Loucy (cell line): ENCODE results near the gene GDPD3.

Source experiments
- H2AFZ ChIP-seq: fragments of 200-600 bp; sonication (generic); 2 replicates; pipeline ENCODE4 v1.6.0; 2016; ENCODE audit warnings: antibody characterized with exemption, mild to moderate bottlenecking, low read length, moderate library complexity
- H3F3A ChIP-seq: fragments of 200-600 bp; 2 replicates; pipeline ENCODE4 v1.6.0; 2016; ENCODE audit warnings: antibody characterized with exemption, low read depth, mild to moderate bottlenecking
- H3K27me3 ChIP-seq: fragments of 200-600 bp; sonication (generic); 2 replicates; pipeline ENCODE4 v1.6.1; 2014; ENCODE audit warnings: low read length, mild to moderate bottlenecking; ENCODE audit not compliant: insufficient read depth, poor library complexity, severe bottlenecking
- H3K36me3 ChIP-seq: fragments of 200-600 bp; sonication (generic); 2 replicates; pipeline ENCODE4 v1.6.1; 2016; ENCODE audit warnings: low read length; ENCODE audit not compliant: insufficient read depth
- H3K4me1 ChIP-seq: fragments of 200-600 bp; sonication (generic); 2 replicates; pipeline ENCODE4 v1.5.1; 2014; ENCODE audit warnings: low read length, mild to moderate bottlenecking; ENCODE audit not compliant: insufficient read depth, poor library complexity, severe bottlenecking
- H3K4me2 ChIP-seq: fragments of 200-600 bp; sonication (generic); 2 replicates; pipeline ENCODE4 v1.6.0; 2014; ENCODE audit warnings: antibody characterized with exemption, low read length, low read depth, mild to moderate bottlenecking; ENCODE audit not compliant: poor library complexity, severe bottlenecking
- H3K4me3 ChIP-seq: fragments of 200-600 bp; sonication (generic); 2 replicates; pipeline ENCODE4 v1.5.1; 2014; ENCODE audit warnings: low read length, mild to moderate bottlenecking, mixed read lengths; ENCODE audit not compliant: poor library complexity, severe bottlenecking
- H3K79me2 ChIP-seq: fragments of 200-600 bp; sonication (generic); 2 replicates; pipeline ENCODE4 v1.6.1; 2014; ENCODE audit warnings: low read length; ENCODE audit not compliant: insufficient read depth
- H3K9ac ChIP-seq: fragments of 200-600 bp; sonication (generic); 2 replicates; pipeline ENCODE4 v1.6.0; 2014; ENCODE audit warnings: mild to moderate bottlenecking, low read depth, low read length, moderate library complexity; ENCODE audit not compliant: poor library complexity, severe bottlenecking
- H3K9me2 ChIP-seq: fragments of 200-600 bp; sonication (generic); replicated peaks from 2 replicates; pipeline ENCODE4 v1.6.1; 2016; ENCODE audit warnings: low read depth, low read length, mixed read lengths
- H3K9me3 ChIP-seq: fragments of 200-600 bp; sonication (generic); 2 replicates; pipeline ENCODE4 v1.6.1; 2014; ENCODE audit warnings: mild to moderate bottlenecking, antibody characterized with exemption, low read length, low read depth; ENCODE audit not compliant: insufficient read depth
- H4K20me1 ChIP-seq: fragments of 200-600 bp; sonication (generic); 2 replicates; pipeline ENCODE4 v1.6.0; 2014; ENCODE audit warnings: antibody characterized with exemption, low read length, mild to moderate bottlenecking; ENCODE audit not compliant: insufficient read depth, poor library complexity, severe bottlenecking
- EZH2phosphoT487 ChIP-seq: fragments of 200-600 bp; IDR thresholded peaks from 2 replicates; pipeline ENCODE4 v1.6.1; 2018; ENCODE audit warnings: antibody characterized with exemption, mild to moderate bottlenecking, moderate library complexity, borderline replicate concordance
- TF ChIP-seq, protein P1 (sequence below): fragments of 200-600 bp; sonication (generic); conservative IDR thresholded peaks from 2 replicates; pipeline ENCODE4 v1.5.1; 2014; ENCODE audit warnings: mild to moderate bottlenecking, antibody characterized with exemption, low read length

GDPD3 gene

DNA sequence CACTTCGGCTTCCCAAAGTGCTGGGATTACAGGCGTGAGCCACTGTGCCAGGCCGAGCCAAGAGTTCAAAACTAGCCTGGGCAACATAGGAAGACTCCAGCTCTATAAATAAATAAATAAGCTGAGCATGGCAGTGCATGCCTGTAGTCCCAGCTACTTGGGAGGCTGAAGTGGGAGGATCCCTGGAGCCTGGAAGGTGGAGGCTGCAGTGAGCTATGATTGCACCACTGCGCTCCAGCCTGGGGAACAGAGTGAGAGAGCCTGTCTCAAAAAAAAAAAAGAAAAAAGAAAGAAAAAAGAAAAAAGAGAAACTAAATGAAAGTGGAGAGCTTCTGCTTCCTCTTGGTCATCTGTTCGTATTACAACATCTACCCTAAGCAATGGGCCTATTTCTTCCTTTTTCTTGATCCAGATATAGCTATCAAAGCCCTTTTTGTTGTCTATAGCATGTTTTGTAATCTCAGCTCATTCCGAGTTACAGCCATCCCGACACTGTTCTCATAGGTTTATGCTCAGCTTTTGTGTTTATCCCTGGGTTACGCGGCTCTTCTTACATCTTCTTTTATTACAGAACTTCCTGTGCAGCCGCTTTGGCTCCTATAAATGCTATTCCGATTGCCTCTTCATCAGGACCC, 23.8 kb upstream of the GDPD3 start:
- no peaks in the 10 kb centered on the region for H4K20me1 ChIP-seq

DNA sequence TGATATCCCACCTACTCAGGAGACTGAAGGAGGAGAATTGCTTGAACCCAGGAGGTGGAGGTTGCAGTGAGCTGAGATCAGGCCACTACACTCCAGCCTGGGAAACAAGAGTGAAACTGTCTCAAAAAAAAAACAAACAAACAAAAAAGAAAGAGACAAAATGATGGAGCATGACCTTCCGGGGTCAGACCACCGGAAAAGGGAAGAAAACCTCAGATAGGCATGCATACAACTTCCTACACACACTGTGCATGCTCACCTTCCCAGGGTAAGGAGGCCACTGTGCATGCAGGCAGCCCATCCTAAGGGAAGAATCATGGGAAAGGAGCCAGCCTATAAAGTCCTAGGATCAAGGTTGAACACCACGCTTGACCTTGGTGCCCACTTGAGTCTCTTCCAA, 19.3 kb upstream of the GDPD3 start:
- Histone ChIP-seq H3K9ac (no peak overlapping the region), H3K79me2 (no peaks in the 10 kb centered on the region), H4K20me1 (no peaks in the 10 kb centered on the region), H3K9me2 (no peaks in the 10 kb centered on the region), H3K9me3 (no peaks in the 10 kb centered on the region), H3K4me1 (peaks cover 8% of the 10 kb centered on the region), H3K36me3 (no peaks in the 10 kb centered on the region), H2AFZ (no peak overlapping the region), H3K4me2 (no peak overlapping the region), H3F3A (no peaks in the 10 kb centered on the region), H3K27me3 (no peaks in the 10 kb centered on the region), H3K4me3 (no peak overlapping the region)
- no peak for TF ChIP-seq EZH2phosphoT487
- TF ChIP-seq, protein P1, sequence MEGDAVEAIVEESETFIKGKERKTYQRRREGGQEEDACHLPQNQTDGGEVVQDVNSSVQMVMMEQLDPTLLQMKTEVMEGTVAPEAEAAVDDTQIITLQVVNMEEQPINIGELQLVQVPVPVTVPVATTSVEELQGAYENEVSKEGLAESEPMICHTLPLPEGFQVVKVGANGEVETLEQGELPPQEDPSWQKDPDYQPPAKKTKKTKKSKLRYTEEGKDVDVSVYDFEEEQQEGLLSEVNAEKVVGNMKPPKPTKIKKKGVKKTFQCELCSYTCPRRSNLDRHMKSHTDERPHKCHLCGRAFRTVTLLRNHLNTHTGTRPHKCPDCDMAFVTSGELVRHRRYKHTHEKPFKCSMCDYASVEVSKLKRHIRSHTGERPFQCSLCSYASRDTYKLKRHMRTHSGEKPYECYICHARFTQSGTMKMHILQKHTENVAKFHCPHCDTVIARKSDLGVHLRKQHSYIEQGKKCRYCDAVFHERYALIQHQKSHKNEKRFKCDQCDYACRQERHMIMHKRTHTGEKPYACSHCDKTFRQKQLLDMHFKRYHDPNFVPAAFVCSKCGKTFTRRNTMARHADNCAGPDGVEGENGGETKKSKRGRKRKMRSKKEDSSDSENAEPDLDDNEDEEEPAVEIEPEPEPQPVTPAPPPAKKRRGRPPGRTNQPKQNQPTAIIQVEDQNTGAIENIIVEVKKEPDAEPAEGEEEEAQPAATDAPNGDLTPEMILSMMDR = no peak

More for the DNA sequence above, 23.8 kb upstream of the GDPD3 start:
- H3K9ac ChIP-seq = no peak overlapping the region
- H3K79me2 ChIP-seq = no peaks in the 10 kb centered on the region
- H3F3A ChIP-seq = no peaks in the 10 kb centered on the region
- H3K4me3 ChIP-seq = no peak overlapping the region
- no peaks in the 10 kb centered on the region for H3K36me3 ChIP-seq
- H3K27me3 ChIP-seq = no peaks in the 10 kb centered on the region
- H2AFZ ChIP-seq = no peak overlapping the region
- H3K4me1 ChIP-seq = peaks cover 2% of the 10 kb centered on the region
- no peaks in the 10 kb centered on the region for H3K9me2 ChIP-seq
- TF ChIP-seq, protein P1 = no peak
- TF ChIP-seq EZH2phosphoT487 = no peak
- H3K4me2 ChIP-seq = no peak overlapping the region
- H3K9me3 ChIP-seq = no peaks in the 10 kb centered on the region

DNA sequence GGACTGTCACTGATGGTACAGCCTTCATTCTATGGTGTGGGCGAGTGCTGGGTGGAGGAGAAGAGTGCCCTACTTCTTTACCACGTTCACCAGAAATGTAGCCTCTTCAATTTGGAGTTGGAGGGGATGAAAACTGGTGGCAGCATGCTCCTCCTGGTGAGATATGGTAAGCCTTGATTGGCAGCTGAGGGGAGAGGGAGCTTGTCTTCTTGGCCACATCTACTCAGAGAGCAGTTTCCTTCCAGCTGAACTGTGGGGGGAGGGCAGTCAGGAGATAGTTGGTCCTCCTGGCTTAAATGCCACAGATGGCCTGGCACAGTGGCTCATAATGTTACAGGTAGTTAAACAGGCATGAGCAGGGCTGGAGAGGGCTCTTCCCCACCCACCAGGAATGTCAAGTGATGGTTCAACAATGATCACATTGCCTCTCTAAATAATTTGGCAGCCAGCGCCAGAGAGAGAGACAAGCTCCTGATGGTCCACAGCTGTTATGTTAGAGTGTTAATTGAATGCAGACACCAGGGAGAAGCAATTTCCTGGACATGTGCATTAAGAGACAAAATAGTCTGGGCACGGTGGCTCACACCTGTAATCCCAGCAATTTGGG, 18.6 kb upstream of the GDPD3 start:
- Histone ChIP-seq H3K4me1 (peaks cover 8% of the 10 kb centered on the region), H3K27me3 (no peaks in the 10 kb centered on the region), H4K20me1 (no peaks in the 10 kb centered on the region), H3K36me3 (no peaks in the 10 kb centered on the region), H3K9ac (no peak overlapping the region), H3K79me2 (no peaks in the 10 kb centered on the region), H2AFZ (peak overlapping the region; percentile 67), H3K4me2 (peak overlapping the region; percentile 30), H3F3A (no peaks in the 10 kb centered on the region), H3K9me3 (no peaks in the 10 kb centered on the region), H3K4me3 (no peak overlapping the region), H3K9me2 (no peaks in the 10 kb centered on the region)
- TF ChIP-seq, protein P1 = no peak
